ENCODE measurements around the gene DNAJC17. TPM values are rescaled to one million over a fixed set of nuclear protein-coding genes. Genes with fewer than 3 reads are reported as not detected.

Gene DNAJC17, protein sequence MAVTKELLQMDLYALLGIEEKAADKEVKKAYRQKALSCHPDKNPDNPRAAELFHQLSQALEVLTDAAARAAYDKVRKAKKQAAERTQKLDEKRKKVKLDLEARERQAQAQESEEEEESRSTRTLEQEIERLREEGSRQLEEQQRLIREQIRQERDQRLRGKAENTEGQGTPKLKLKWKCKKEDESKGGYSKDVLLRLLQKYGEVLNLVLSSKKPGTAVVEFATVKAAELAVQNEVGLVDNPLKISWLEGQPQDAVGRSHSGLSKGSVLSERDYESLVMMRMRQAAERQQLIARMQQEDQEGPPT
- total RNA-seq = 33.9 and 60.5 TPM in 2 replicates

DNA sequence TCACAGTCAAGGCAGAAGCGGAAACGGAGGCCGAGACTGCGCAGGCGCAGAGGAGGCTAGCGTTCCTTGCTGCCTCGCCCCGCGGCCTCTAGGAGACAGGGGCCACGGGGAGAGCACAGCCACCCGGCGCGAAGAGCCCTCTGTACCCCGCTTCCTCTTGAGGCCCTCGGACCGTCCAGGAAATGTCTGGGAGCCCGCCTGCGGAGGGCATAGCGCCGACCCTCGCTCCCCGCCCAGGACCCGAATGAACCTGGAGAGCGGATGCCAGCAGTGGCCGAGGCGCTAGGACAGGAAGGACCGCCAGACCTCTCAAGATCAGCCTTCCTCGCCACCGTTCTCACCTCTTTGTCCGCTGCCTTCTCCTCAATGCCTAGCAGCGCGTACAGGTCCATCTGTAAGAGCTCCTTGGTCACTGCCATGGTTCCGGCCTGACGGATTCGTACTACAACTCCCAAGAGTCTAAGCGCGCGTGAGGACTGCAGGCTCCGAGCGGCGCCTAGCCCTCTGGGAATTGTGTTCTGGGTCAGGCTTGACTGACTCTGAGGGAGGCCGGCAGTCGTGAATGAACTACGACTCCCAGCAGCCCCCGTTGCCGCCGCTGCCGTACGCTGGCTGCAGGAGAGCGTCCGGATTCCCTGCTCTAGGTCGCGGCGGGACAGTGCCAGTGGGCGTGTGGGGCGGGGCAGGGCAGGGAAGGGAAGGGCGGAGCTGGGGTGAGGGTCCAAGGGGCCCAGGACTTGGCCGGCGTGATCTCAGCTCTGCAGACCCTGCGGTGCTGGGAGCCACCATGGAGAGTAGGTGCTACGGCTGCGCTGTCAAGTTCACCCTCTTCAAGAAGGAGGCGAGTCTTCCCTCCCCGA is at the start of gene DNAJC17, which contains the start of gene ZFYVE19:
TSS of gene DNAJC17 (minus strand) at position 446 of the 860 bp plus-strand sequence. CDS start at position 419, 27 bp downstream.
TSS of gene ZFYVE19 (plus strand) at position 62 of the 860 bp plus-strand sequence. CDS start at position 563, 501 bp downstream.

DNA sequence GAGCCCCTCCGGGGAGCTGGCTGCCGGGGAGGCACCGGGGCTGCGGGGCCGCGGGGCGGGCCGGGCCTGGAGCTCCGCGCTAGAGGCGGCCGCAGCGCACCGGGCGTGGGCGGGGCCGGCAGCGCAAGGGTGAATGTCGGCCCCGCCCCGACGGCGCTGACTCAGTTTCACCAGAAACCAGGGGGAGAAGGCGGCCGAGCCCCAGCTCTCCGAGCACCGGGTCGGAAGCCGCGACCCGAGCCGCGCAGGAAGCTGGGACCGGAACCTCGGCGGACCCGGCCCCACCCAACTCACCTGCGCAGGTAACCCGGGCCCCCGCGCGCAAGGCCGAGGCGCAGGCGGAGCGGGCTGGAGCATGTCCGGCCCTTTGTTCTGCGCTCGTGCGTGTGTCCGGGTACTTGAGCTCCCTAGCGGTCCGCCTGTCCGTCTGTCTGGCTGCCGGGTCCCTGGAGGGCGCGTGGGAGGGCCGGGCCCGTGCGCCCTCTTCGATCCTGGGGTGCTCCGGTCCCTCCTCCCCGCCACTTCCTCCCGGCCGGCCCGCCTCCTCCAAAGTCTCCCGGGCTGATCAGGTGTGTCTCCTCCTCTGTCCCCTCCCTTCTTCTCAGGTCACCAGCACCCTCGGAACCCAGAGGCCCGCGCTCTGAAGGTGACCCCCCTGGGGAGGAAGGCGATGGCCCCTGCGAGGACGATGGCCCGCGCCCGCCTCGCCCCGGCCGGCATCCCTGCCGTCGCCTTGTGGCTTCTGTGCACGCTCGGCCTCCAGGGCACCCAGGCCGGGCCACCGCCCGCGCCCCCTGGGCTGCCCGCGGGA is 36.8 kb upstream of the DNAJC17 start, which contains the start of gene SPINT1:
TSS of gene SPINT1 (plus strand) at position 164 of the 811 bp plus-strand sequence. CDS start at position 671, 507 bp downstream.

GRCh38 chr15:40828447-40829036 is 21.3 kb upstream of the DNAJC17 start, which contains the start of gene PPP1R14D:
Gene PPP1R14D (minus strand): TSS chr15:40828708. CDS start chr15:40828641, 67 bp downstream.

DNA sequence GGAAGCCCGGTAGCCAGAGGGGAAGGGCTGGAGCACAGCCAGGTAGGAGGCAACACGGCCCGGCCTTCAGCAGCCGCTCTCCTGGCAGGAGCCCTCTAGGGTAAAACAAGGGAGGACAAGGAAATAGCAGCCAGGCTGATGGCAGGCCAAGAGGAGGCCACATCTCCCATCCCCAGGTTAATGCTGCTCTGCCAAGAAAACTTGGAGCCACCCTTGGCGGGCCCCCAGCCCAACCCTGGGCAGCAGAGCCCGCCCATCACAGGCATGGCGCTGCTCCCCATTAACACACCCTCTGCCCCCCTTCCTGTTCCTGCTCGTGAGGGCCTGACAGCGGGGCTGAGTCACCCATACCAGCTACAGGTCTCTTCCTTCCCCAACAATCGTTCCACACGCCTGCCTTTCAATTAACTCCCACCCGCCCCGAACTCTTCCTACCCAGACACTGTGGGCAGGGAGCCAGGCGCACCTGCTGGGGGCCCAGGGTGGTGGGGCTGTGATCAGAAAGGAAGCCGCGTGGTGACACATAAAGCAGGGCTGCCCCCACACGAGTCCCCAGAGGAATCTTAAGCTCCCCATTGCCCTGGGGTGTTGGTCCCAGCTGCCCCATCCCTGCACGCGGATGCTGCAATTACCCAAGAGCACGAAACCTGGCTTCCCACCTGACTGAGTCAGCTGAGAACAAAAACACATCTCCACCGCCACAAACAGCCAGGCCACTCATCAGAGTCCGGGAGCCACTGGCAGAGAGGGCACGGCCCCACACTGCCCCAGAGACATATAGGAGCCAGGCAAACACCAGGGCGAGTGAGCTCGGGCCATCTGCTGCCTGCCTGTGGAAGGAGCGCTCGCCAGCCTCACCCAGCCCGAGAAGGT is 37.8 kb downstream of the DNAJC17 start, which contains the start of gene C15orf62:
TSS of gene C15orf62 (plus strand) at position 707 of the 873 bp plus-strand sequence. CDS start 516 bp downstream, outside the sequence.

DNA sequence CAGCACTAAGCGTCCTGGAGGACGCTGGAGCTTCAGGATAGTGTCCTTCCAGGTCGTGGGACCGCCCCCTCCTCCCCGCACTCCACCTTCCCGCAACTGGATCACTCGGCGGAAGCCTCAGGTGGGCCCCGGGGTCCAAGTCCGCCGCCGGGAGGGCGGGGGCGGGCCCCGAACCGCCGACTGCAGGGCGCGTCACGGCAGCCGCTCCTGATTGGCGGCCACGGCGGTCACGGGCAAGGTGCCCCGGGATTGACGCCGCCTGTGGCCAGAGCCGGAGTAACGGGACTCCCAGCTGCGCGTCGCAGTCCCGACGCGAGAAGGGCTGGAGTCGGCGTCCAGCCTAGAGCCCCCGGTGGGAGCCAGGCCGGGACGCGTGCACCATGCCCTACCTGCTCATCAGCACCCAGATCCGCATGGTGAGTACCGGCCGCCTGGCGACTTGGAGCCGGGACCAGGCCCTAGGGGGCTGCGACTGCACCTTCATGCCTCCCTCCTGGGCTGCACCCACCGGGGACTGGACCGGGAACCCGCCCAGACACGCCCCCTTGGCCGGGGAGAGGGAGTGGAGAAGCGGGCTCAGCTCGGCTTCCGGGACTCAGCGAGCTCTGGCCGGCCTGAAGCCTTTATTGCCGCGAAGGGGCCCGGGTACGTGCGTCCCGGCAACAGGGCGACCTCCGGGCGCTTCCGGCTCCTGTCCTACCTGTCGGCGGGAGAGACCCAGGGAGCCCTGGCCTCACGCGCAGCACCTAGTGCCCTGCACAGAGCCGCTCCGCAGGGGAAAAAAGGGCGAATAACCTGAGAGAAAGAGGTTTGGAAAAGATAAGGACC is 43.3 kb downstream of the DNAJC17 start, which contains the start of gene GCHFR:
TSS of gene GCHFR (plus strand) at position 268 of the 828 bp plus-strand sequence. CDS start at position 381, 113 bp downstream.

GRCh38 chr15:40754883-40755811 is 52.1 kb downstream of the DNAJC17 start, which contains the start of gene RMDN3:
Gene RMDN3 (minus strand): TSS chr15:40755254. CDS start chr15:40754783, 471 bp downstream.

Other genes with a start within 250 kb of the DNAJC17 start
- gene CCDC32, start 242.4 kb downstream of the DNAJC17 start, total RNA-seq = 18.1 and 20.5 TPM in 2 replicates
- gene RPUSD2, start 238.2 kb downstream of the DNAJC17 start, total RNA-seq = 10.9 and 13.2 TPM in 2 replicates
- gene KNL1, start 213.2 kb downstream of the DNAJC17 start, total RNA-seq = 15.5 and 21.4 TPM in 2 replicates
- gene RAD51, start 112.3 kb downstream of the DNAJC17 start, total RNA-seq = 12.9 and 14.1 TPM in 2 replicates
- 11.4 and 16.8 TPM in 2 replicates for gene RMDN3, start 52.2 kb downstream of the DNAJC17 start, total RNA-seq
- gene GCHFR, start 43.4 kb downstream of the DNAJC17 start, total RNA-seq = 4.2 and 4.8 TPM in 2 replicates
- not detected in 2 replicates for gene C15orf62, start 37.5 kb downstream of the DNAJC17 start, total RNA-seq
- 20.1 and 32.3 TPM in 2 replicates for gene ZFYVE19, start 384 bp downstream of the DNAJC17 start, total RNA-seq
- gene PPP1R14D, start 21.2 kb upstream of the DNAJC17 start, total RNA-seq = not detected in 2 replicates
- 2.5 and 4.3 TPM in 2 replicates for gene SPINT1, start 36.6 kb upstream of the DNAJC17 start, total RNA-seq
- not detected in 2 replicates for gene RHOV, start 66.8 kb upstream of the DNAJC17 start, total RNA-seq
- 24.0 and 26.6 TPM in 2 replicates for gene VPS18, start 87.0 kb upstream of the DNAJC17 start, total RNA-seq
- gene DLL4, start 121.9 kb upstream of the DNAJC17 start, total RNA-seq = under 0.01 and 0.15 TPM in 2 replicates
- gene CHAC1, start 146.0 kb upstream of the DNAJC17 start, total RNA-seq = 73.6 and 79.5 TPM in 2 replicates